22Rv1 (cell line): ENCODE data around the gene UBE2K.

Source experiments
- CTCF ChIP-seq: fragments of 450-650 bp; IDR thresholded peaks from 2 replicates; pipeline ENCODE4 v1.5.1; 2017; ENCODE audit warnings: mild to moderate bottlenecking
- ZFX ChIP-seq: fragments of 450-650 bp; IDR thresholded peaks from 2 replicates; pipeline ENCODE4 v1.6.1; 2017; ENCODE audit warnings: antibody characterized with exemption, borderline replicate concordance

GRCh38 chr4:39814403-39815185, 116.7 kb downstream of the UBE2K start:
- TF ChIP-seq ZFX, result no peak
- no peak for TF ChIP-seq CTCF
